ENCODE measurements around the gene DGKI.

DNA sequence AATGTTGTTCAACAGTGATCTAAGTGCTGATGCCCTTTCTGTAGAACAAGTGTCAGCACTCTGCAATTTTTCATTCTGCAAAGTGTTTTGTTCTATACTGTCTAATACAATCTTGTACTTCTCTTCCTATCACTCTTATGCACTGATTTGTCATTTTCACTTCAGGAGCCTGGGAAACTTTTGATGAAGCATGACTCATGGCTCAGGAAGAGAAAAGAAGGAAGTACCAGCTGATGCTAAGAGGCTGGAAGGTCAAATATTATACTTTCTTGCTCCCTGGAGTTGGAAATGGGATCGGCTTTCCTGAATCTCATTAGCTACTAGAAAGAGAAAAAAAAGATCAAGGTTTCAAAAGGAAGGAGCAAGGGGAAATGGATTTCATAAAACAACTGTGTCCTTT is 45.8 kb downstream of the DGKI start:
- TF ChIP-seq, protein P1, sequence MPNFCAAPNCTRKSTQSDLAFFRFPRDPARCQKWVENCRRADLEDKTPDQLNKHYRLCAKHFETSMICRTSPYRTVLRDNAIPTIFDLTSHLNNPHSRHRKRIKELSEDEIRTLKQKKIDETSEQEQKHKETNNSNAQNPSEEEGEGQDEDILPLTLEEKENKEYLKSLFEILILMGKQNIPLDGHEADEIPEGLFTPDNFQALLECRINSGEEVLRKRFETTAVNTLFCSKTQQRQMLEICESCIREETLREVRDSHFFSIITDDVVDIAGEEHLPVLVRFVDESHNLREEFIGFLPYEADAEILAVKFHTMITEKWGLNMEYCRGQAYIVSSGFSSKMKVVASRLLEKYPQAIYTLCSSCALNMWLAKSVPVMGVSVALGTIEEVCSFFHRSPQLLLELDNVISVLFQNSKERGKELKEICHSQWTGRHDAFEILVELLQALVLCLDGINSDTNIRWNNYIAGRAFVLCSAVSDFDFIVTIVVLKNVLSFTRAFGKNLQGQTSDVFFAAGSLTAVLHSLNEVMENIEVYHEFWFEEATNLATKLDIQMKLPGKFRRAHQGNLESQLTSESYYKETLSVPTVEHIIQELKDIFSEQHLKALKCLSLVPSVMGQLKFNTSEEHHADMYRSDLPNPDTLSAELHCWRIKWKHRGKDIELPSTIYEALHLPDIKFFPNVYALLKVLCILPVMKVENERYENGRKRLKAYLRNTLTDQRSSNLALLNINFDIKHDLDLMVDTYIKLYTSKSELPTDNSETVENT (CRISPR knock-in tag; IDR thresholded peaks at IDR 0.05), result no peak
- TF ChIP-seq NEUROD1 (IDR thresholded peaks at IDR 0.05; ENCODE audit: borderline replicate concordance, low read depth, low read length, partially characterized antibody) (no peak), JUN (IDR thresholded peaks at IDR 0.05; ENCODE audit: borderline replicate concordance, low read depth, low read length) (no peak), JUN (CRISPR knock-in tag; IDR thresholded peaks at IDR 0.05; ENCODE audit: borderline replicate concordance) (no peak), ZNF232 (CRISPR knock-in tag; IDR thresholded peaks at IDR 0.05) (no peak), XRCC4 (IDR thresholded peaks at IDR 0.05; ENCODE audit: extremely low read depth, insufficient read depth, insufficient read length) (no peak)
- TF ChIP-seq, protein P2, sequence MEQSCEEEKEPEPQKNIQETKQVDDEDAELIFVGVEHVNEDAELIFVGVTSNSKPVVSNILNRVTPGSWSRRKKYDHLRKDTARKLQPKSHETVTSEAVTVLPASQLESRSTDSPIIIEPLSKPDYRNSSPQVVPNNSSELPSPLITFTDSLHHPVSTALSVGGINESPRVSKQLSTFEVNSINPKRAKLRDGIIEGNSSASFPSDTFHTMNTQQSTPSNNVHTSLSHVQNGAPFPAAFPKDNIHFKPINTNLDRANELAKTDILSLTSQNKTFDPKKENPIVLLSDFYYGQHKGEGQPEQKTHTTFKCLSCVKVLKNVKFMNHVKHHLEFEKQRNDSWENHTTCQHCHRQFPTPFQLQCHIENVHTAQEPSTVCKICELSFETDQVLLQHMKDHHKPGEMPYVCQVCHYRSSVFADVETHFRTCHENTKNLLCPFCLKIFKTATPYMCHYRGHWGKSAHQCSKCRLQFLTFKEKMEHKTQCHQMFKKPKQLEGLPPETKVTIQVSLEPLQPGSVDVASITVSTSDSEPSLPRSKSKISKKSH (CRISPR knock-in tag; IDR thresholded peaks at IDR 0.05), result no peak
